Prostate gland (tissue), 2 donors: ENCODE results near the gene ITGAD. TPM values are rescaled to one million over a fixed set of nuclear protein-coding genes. Genes with fewer than 3 reads are reported as not detected.

Experiments
- DNase-seq: peaks from one replicate; pipeline ENCODE4 v3.0.0-alpha.2; 2019; ENCODE audit warnings: low spot score
- H3K27ac ChIP-seq, 2 donors: fragments of 200-600 bp; sonication (generic); 2 replicates each; pipeline ENCODE4 v1.5.1; 2017 to 2019
- H3K27me3 ChIP-seq: fragments of 200-600 bp; sonication (generic); replicated peaks from 2 replicates; pipeline ENCODE4 v1.5.1; 2019; ENCODE audit not compliant: insufficient read depth
- H3K36me3 ChIP-seq, 2 donors: fragments of 200-600 bp; sonication (generic); 1 replicate in 1 of 2; 2 replicates in 1 of 2; pipeline versions ENCODE4 v1.5.1 to v1.8.1; 2017 to 2019
- H3K4me1 ChIP-seq: fragments of 200-600 bp; sonication (generic); replicated peaks from 2 replicates; pipeline ENCODE4 v1.5.1; 2019
- H3K4me3 ChIP-seq, 2 donors: fragments of 200-600 bp; sonication (generic); 2 replicates each; pipeline ENCODE4 v1.5.1; 2017 to 2019
- H3K9me3 ChIP-seq: fragments of 200-600 bp; sonication (generic); 2 replicates; pipeline ENCODE4 v1.5.1; 2017
- CTCF ChIP-seq, 4 experiments: fragments of 200-600 bp in 2 of 4; fragments of 450-650 bp in 2 of 4; sonication (generic) in 2 of 4; IDR thresholded peaks; 1 replicate in 3 of 4; 2 replicates in 1 of 4; pipeline ENCODE4 v1.5.1; 2016 to 2019; ENCODE audit warnings: antibody characterized with exemption in 4 of 4, mild to moderate bottlenecking in 2 of 4, moderate library complexity in 2 of 4
- POLR2A ChIP-seq: fragments of 450-650 bp; IDR thresholded peaks from one replicate; pipeline ENCODE4 v1.6.1; 2016; ENCODE audit warnings: antibody characterized with exemption, mild to moderate bottlenecking
- POLR2AphosphoS5 ChIP-seq: sonication (generic); formaldehyde crosslinking; IDR thresholded peaks from one replicate; pipeline ENCODE4 v1.6.1; 2017; ENCODE audit warnings: antibody characterized with exemption
- WGBS: methylation state at CpG from one replicate; pipeline ENCODE4 v1.1.5; 2018; 5-methylcytosine and 5-hydroxymethylcytosine counted together
- intact Hi-C: fragments of 100-400 bp; cut with DNase I; formaldehyde crosslinking; loops from one replicate; pipeline ENCODE4 v1.14.2; 2022
- total RNA-seq, 2 donors: library from RNA; depleted of rRNA; stranded (reverse); fragments of >200 nt; gene quantifications; one replicate each; pipeline ENCODE4 v1.1.0, GENCODE V29; 2016

ITGAD gene
- total RNA-seq, 2 donors from 2014 or later, result not detected

- H3K27ac ChIP-seq, result no peak overlapping the region
- no peak overlapping the region for H3K4me3 ChIP-seq
- peaks cover 2 to 16% of the 10 kb centered on the region in 2 donors for H3K36me3 ChIP-seq
- WGBS, result 73% methylated on average over 5 of the region's 5 CpGs
- no peaks in the 10 kb centered on the region for H3K9me3 ChIP-seq
- no peaks in the 10 kb centered on the region for H3K4me1 ChIP-seq
- TF ChIP-seq POLR2AphosphoS5, result no peak
- no peaks in the 10 kb centered on the region for H3K27me3 ChIP-seq
- intact Hi-C loops, result no loop called here
- DNase-seq, result no peak
Measured at GRCh38 chr16:31467151-31467773, 74.1 kb downstream of the ITGAD start.

DNA sequence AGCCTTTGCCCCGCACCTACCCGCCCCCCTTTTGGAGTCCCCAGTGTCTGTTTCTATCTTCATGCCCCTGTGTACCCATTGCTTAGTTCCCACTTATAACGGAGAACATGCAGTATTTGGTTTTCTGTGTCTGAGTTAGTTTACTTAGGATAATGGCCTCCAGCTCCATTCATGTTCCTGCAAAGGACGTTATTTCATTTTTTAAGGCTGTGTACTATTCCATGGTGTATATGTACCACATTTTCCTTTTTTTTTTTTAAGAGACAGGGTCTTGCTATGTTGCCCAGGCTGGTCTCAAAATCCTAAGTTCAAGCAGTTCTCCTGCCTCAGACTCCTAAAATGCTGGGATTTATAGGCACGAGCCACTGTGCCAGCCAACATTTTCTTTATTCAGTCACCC is 74.7 kb downstream of the ITGAD start:
- no peaks in the 10 kb centered on the region for H3K27me3 ChIP-seq
- H3K27ac ChIP-seq, result no peak overlapping the region
- H3K36me3 ChIP-seq, result peaks cover 2 to 16% of the 10 kb centered on the region in 2 donors
- WGBS, result 82% methylated on average over 5 of the region's 5 CpGs
- DNase-seq, result no peak
- no peaks in the 10 kb centered on the region for H3K9me3 ChIP-seq
- H3K4me3 ChIP-seq, result no peak overlapping the region
- no peaks in the 10 kb centered on the region for H3K4me1 ChIP-seq
- intact Hi-C loops, result no loop called here
- TF ChIP-seq CTCF (IDR thresholded peaks at IDR 0.05) (no peak), POLR2A (no peak), POLR2AphosphoS5 (no peak)

GRCh38 chr16:31470615-31471014 is 77.5 kb downstream of the ITGAD start:
- Histone ChIP-seq H3K27ac (peak overlapping the region in 1 of 2 donors; percentile 87), H3K4me1 (no peaks in the 10 kb centered on the region), H3K36me3 (peaks cover 0 to 10% of the 10 kb centered on the region in 2 donors), H3K4me3 (no peak overlapping the region), H3K27me3 (no peaks in the 10 kb centered on the region), H3K9me3 (no peaks in the 10 kb centered on the region)
- 89% methylated on average over 3 of the region's 3 CpGs for WGBS
- intact Hi-C loops, result no loop called here
- DNase-seq, result no peak
- TF ChIP-seq POLR2AphosphoS5 (no peak), CTCF (IDR thresholded peaks at IDR 0.05) (no peak), POLR2A (no peak)

DNA sequence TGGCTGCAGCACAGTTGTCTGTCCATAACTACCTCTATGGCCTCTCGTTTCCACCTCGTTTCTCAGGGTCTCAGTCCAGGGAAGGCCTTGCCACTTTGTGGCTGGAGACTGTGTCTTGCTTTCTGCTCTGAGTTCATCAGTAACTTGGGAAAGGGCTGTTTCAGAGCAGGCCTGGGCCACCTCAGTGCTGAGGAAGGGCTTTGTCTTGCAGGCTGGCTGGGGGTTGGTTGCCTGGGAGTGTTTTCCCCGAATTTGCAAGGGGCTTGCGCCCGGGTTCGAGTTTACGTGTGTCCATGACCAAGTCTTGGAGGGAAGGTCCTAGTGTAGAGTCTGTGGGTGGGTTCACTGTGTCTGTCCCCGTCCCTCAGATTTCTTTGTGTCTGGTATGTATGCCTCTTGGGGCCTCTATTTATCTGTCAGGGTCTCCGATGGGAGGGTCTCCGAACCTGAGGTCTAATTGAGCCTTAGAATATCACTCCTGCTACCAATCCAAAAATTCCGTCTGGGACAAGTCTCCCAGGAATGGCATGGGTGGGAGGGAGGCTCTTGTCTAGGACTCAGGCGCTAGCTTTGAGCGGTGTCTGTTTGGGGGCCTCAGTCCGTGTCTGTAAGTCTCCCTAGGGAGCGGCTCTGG is 78.2 kb downstream of the ITGAD start:
- no peak for TF ChIP-seq POLR2AphosphoS5
- no peak for TF ChIP-seq POLR2A
- TF ChIP-seq CTCF (IDR thresholded peaks at IDR 0.05), result no peak
- Histone ChIP-seq H3K36me3 (peaks cover 0 to 2% of the 10 kb centered on the region in 2 donors), H3K27ac (peak overlapping the region; percentile 86 to 87), H3K27me3 (no peaks in the 10 kb centered on the region), H3K9me3 (no peaks in the 10 kb centered on the region), H3K4me1 (no peaks in the 10 kb centered on the region), H3K4me3 (peak overlapping the region; percentile 51 to 55)
- 45% methylated on average over 15 of the region's 15 CpGs for WGBS
- DNase-seq, result no peak
- intact Hi-C loops, result no loop called here

DNA sequence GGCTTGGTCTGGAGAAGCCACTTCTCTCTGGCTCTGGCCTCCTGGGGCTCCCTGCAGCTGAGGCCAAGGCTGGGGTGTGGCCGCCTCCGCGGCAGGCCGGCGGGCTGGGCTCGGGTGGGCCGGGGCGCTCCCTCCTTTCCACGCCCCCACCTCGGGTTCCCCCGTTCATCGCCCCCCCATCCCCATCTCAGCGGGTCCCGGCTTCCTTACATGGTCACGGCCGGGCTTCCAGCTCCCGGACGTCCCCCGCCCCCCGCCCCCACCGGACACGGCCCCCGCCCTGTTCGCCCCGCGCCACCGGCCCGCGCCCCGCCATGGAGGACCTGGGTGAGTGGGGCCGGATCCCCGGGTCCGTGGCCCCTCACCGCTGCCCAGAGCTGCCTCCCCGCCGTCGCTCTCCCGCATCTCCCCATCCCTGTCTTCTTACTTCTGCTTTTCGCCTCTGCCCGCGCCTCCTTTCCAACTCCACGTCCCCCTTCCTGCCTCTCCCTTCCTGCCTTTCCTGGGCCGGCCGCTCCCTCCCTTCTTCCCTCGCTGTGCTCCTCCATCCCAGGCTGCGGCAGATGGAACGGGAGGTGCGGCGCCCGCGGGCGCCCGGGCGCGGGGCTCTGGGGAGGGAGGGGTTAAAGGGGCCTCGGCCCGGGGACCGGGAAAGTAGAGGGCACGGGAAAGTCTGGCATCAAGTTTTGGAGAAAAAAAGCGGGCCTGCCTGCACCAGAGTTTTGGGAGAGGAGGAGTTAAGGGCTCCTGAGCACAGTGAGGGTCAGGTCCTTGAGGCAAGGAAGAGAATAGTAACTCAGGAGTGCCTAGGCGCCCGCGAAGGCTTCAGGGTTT is 79.0 kb downstream of the ITGAD start, which contains the start of gene TGFB1I1:
Gene TGFB1I1, plus strand, starts transcription at position 278 of the 834 bp plus-strand sequence. Its CDS starts 37 bp downstream, at position 315.
- WGBS, result 2% methylated on average over 41 of the region's 63 CpGs
- no peaks in the 10 kb centered on the region for H3K9me3 ChIP-seq
- no peak for TF ChIP-seq POLR2A
- no peak for TF ChIP-seq CTCF (IDR thresholded peaks at IDR 0.05)
- TF ChIP-seq POLR2AphosphoS5, result no peak
- intact Hi-C loops, result no loop called here
- peak within 1 kb of the TSS; percentile 86 to 87 for H3K27ac ChIP-seq
- no peak for DNase-seq
- no peaks in the 10 kb centered on the region for H3K36me3 ChIP-seq
- no peaks in the 10 kb centered on the region for H3K27me3 ChIP-seq
- H3K4me3 ChIP-seq, result peak within 1 kb of the TSS; percentile 51 to 55
- no peaks in the 10 kb centered on the region for H3K4me1 ChIP-seq
